Activated effector memory CD4-positive, alpha-beta T cell treated with anti-CD3 and anti-CD28 coated beads, Interleukin-2, amount 50 U/mL, for 16 hours (primary cell): ENCODE results near the gene TBCCD1.
A peak's percentile ranks its signal among the peaks of the same experiment; 100 is the strongest.
"Not testable (repeated sequence)": the region's sequence is repeated elsewhere in the genome, so short reads cannot be mapped to it uniquely, and the experiment has no call there.

ENCODE experiments used
- DNase-seq: peaks from one replicate; pipeline ENCODE4 v3.0.0-alpha.2; 2020

TBCCD1 gene

DNA sequence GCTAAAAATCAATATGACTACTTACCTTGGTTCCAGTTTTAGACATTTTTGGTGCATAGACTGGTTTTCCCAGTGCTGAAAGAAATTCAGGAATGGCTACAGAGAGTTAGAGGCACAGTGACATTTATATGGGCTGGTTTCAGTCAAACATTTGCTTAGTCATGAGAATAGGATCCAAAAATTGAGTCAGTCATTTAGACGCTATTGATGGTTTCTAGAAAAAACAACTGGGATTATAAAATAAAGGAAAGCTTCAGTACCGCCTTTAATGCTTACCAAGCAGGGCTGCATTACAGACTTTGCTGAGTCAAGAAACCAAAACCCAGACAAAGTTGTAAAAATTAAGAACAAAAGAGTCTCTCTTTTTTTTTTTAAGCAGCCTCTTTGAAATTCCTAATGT is 22.9 kb downstream of the TBCCD1 start, which contains the start of gene CRYGS:
CRYGS (minus strand) TSS at position 100 of the 400 bp plus-strand sequence; CDS start at position 46, 54 bp downstream.
- DNase-seq: no peak

DNA sequence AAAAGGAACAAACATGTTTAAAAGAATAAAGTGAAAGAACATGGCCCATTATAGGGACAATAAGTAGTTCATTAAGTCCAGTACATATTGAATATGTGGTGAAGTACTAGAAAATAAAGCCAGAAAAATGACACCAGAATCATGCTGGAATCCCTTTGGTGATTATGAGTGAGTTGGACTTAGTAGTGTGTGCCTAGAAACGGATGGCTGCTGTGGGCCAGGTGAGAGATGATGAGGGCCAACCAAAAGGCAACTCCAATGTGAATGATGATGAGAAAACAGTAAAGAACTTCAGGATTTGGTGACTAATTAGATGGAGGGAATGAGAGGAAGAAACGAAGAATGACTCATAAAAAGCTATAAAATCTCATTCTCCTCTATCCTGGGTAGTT is 26.3 kb downstream of the TBCCD1 start:
- DNase-seq: no peak

DNA sequence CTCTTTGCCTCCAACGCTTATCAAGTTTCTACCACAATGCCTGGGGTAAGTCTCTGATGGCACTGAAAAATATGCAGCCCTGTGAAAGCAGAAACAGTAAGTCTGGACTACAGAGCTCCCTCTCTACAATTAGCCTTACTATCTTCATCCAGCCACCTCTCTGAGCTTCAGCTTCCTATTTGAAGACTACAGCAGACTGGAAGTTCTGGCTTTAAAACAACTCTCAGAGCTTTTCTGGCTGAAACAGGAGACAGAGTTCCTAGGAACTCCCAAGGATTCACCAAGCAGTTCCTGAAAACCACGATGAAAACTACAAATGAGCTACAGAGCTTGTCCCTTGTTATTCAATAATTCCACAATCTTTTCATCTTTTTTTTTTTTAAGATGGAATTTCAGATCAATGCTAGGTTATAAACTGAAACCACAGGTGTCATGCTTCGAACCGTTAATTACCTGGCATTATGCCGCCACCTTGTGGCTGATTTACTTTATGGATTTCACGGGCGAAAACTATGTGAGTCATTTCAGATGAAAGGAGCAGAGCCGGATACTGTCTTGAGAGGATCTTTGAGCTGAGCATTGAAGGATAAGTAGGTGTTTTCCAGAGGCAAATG is 26.8 kb downstream of the TBCCD1 start:
- DNase-seq: peak; percentile 92

DNA sequence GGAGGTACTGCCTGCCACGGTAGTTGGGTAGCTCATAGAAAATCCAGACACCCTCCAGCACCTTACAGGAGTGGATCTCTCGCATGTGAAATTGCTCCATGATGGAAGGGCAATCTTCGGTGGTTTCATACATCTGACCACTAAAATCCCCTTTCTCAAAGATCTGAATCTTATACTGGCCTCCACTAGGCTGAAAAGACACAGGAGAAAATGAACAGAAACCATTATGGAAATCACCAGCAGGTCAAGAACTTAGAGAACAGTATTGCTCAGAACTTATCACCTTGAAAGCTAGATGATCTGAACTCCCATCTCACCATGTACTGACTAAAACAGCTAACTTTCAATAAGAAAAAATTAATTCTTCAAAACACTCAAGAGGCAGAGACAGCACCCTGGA is 28.4 kb downstream of the TBCCD1 start:
- DNase-seq: no peak

DNA sequence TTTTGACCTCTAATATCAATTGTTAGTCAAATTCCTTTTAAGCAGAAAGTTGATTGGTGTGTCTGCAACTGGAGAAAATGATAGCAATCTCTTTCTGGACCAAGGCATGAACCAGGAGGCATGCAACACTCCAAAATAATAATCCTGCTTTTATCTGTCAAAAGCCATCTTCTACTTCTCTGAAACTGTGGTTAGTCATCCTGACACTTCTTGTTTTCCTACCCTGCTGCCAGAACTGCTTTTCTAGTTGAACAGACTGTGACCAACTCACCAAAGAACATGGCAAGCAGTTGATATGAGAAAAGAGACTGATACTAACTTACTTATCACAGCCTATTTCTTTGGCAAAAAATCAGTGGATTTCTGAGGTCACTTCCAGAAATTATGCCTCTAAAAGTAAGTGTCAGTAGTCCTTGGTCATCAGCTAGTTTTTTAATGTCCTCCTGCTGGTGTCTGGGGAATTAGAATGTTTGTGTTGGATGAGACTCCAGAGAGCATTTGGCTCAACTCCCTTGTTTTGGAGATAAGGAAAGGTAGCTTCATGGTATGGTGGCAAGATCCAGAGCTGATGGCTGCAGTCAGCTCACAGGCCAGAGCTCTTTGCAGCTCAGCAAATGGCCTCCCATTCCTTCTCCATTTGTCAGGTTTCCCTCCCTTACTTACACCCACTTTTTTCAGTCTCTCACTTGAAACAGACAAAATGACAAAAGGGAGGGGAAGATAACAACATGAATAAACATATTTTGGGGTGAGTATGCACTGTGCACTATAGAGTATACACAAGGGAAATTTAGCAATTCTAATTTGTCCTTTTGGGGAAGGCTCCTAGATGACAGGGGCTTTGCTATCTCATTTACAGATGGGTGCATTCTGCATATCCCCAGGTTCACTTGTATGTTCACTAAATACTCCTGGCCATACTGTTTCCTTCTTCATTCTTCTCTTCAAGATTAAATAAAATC is 30.0 kb downstream of the TBCCD1 start:
- DNase-seq: no peak

DNA sequence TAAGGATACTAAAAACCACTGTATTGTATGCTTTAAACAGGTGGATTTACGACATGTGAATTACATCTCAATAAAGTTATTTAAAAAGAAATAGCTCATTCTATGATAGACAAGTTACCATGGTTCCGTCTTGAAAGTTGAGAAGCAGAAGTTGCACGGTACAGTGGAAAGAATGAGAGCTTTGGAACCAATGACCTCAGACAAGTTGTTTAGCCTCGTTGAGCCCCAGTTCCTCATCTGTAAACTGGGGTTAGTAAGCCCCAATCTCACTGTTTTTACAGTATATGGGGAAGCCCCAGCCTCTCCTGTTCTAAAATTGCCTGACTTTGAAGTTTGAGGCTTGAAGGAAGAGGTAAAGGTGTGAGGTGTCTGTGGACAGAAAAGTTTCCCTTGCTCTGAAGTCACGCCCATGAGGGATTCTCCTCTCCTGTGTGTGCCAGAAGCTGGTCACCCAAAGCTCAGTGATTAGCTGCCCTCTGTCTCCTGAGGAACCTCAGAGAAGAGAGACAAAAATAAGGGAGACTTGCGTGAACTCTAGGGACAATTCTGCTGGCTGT is 32.9 kb downstream of the TBCCD1 start:
- DNase-seq: peak; percentile 66

DNA sequence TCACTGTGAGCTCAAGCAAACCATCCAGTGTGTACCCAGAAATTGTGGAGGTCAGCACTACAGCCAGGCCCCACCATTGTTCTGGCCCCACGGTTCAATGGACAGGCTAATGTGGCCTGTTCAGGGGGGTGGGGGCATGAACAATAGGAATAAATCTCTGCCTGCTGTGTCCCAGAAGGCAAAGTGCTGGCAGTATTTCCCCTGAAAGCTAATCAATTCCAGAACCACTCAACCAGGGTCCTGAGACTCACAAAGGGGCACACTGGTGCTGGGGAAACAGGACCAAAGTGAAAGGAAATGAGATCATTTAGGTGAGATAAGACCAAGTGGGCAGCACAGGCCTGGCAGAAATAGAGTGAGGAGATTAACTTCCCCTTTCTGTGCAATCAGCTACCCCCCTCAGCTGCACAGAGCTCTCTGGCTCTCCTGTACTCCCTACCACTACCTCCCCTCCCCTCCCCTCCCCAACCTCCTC is 34.5 kb downstream of the TBCCD1 start:
- DNase-seq: no peak

DNA sequence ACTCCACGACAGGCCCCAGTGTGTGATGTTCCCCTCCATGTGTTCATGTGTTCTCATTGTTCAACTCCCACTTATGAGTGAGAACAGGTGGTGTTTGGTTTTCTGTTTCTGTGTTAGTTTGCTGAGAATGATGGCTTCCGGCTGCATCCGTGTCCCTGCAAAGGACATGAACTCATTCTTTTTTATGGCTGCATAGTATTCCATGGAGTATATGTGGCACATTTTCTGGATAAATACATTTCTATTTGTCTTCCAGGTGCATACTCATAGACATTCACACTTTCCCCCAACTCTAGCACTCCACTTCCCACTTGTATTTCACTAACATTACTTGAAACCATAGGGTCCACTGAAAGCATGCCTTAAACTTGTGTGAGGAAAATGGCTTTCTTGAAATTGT is 35.4 kb downstream of the TBCCD1 start:
- DNase-seq: not testable (repeated sequence)

DNA sequence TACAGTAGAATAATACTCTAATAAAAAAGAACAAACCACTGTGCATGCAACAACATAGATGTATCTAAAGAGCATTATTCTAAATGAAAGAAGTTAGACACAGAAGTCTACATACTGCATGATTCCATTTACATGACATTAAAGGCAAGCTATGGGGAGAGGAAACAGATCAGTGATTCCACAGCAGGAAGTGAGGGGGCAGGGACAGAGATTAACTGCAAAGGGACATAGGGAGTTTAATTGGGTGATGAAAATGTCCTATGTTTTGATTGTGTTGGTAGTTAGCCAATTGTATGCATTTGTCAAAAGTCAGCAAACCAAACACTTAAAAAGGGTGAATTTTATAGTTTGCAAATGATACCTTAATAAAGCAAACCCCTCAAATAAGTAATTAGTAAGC is 36.7 kb downstream of the TBCCD1 start:
- no peak for DNase-seq

DNA sequence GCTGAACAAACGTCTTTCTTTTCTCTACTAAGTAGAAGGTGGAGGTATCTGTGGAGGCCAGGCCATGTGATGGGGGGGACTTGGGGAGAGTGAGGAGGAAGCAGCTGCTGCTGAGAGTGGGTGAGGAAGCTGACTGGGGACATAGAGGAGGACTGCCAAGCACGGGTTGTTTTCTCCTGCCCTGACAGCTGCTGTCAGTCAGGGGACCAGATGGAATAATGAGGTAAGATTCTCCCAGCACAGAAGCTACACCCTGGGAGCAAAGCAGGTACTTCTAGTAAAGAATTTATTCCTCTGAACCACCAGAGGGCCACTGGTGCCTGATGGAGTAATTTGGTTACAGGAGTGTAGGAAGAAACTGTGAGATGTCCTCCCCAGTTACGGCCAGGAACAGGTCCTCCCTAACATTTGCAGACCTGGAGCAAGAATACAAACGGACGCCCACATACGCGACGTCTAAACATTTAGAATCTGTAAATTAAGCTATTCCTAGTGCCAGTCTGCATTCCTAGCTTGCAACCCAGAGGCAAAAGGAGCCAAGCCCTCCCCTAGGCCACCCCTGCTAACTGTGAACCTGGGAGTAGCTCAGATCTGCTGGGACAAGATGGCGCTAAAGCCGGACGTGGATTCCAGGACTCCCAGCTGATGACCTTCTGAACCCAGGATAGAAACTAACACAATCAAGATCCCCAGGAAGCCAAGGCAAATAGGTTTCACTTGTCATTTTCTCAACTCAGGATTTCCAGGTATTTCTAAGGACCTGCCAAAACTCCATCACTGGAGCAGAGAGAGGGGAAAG is 37.7 kb downstream of the TBCCD1 start:
- DNase-seq: no peak

DNA sequence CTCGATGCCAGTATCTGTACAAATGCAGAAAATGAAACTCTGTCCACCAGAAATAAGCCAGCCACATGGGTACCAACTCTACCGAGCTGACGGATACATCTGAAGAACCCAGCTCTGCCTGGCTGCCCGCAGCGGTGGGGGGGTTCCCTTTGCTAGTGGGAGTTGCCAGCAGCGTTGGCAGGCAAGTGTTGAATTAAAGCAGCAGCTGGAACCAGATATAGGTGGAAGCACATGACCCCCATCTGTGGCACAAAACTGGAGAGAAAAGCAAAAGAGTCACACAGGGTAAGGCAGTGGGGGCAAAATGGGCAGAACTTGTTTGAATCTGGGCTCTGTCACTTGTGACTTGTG is 40.9 kb downstream of the TBCCD1 start:
- DNase-seq: no peak

DNA sequence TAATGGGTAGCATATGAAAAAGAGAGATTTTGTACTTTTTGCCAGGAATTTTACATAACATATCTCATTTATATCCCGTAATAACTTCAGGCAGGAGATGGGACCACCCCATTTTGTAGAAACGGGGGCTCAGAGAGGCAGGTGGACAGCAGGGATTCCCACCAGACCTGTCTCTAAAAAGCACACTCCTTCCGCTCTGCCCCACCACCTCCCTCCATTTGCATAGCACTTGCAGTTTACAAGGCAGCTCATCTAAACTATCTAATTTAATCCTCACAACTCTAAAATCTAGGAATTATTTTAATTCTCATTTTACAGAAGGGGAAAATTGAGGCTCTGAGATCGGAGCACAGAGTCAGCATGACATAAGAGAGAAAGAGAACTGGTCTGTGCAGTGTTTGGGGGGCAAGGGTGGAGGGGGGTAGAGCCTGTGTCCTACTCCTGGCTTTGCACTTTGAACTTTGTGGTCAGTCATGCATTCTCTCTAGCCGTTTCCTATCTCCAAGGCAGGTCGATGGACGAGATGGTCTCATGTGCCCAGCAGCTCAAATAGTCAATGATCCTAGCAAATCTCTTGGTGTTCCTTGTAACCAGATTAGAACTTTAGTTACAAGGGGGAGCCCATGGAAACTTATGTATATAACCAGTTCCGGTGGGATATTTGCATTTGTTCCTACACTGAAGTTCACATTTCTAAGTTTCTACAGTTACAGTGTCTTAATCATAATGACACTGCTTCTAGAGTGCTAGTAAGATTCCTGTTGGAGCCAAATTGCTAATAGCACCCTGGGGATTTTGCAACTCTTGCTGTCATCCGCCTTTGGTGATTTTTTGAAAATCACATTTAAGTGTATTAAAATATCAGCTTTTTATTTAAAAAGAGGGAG is 41.5 kb downstream of the TBCCD1 start:
- DNase-seq: no peak

DNA sequence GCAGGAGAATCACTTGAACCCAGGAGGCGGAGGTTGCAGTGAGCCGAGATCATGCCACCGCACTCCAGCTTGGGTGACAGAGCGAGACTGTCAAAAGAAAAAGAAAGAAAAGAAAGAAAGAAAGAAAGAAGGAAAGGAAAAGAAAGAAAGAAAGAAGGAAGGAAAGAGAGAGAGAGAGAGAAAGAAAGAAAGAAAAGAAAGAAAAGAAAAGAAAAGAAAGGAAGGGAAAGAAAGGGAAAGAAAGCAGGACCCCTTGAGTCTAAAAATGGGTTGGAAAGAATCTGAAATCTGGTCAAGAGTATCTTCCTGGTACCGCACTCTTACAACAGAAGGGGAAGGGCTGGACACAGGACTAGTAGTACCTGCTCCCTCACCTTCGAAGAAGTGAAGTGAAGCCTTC is 42.5 kb downstream of the TBCCD1 start:
- DNase-seq: no peak

DNA sequence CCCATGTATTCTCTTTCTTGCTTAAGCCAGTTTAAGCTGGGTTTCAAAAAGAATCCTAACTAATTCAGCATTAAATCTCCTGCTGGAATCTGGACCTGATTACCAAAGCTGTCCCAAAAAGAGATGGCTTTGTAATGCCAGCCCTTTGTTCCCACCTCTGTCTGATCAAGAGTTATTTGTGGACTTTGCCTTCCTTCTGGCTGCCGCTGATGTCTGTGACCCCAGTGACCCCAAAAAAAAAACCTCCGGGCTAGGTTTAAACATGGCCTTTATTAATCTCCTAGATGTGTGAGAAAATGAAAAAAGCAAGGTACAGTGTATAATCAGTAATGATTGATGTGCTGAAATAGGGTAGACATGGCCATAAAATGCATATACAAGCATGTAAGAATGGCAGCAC is 43.7 kb downstream of the TBCCD1 start:
- DNase-seq: no peak

DNA sequence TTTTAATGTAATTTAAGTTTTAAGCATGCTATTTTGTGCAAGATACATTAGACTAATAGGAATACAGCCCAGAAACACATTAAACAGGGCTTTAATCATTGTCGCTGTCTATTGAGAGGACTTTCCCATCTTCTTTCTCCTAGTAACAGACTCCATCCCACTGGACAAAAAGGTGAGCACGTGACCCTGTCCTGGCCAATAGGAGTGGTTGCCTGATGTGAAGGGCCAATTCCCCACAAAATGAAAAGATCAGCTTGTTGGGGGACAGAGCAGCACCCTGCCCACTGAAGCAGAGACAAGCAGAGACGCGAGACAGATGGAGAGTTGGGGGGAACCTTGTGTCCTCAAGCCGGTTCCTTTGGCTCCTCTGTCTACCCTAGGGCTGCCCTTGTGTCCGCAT is 44.1 kb downstream of the TBCCD1 start:
- DNase-seq: no peak

DNA sequence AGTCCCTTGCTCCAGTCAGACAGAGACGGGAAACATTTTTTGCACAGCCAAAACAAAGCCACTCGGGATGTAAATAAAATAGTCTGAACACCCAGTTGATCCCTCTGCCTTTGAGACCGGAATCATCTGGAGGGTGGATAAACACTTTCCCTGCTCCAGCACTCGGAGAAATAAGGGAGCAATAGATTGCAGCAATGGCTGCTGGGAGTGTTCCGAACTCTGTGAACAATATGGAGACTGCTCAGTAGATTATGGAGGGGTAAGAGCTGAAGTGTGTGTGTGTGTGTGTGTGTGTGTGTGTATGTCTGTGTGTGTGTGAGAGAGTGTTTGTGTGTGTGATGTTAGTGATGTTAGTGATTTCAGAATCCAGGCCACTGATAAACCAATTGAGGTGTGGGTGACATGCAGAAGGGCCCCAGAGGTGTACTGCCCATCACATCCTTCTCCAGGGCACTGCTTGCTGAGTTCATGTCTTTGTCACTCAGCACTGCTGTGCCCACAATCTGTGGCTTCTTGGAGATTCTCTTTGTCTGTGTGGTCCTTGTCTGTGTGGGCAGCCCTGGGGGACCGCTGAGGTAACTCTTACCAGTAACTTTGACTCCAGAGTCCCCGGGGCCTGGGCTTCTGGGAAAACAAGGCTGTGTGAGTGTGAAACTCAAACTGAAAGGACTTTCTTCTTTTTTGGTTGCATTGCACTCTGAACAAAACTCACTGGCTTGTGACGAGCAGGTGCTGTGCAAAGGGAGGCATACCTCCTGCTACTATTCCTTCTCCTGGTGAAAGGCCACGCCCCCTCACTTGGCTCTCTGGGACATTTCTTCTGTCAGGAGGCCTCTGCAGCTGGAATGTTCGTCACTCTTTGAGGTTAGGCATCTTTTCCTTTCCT is 45.9 kb downstream of the TBCCD1 start:
- no peak for DNase-seq

DNA sequence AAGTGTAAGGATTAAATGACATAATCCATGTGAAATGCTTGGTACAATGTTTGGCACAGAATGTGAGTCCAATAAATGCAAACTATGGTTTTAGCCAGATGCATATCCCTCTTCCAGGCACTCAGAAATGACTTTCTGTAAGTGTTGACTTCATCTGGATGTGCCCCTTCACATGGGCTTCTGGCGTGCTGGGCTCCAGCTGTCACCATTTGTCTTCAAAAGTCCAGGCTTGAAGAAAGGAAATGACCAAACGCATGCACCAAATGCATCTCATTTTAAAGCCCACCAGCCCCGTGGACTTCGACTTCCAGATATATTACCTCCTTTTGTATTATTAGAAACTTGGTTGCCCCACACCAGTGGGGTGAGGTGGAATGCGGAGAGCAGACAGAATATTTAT is 46.7 kb downstream of the TBCCD1 start:
- DNase-seq: no peak

DNA sequence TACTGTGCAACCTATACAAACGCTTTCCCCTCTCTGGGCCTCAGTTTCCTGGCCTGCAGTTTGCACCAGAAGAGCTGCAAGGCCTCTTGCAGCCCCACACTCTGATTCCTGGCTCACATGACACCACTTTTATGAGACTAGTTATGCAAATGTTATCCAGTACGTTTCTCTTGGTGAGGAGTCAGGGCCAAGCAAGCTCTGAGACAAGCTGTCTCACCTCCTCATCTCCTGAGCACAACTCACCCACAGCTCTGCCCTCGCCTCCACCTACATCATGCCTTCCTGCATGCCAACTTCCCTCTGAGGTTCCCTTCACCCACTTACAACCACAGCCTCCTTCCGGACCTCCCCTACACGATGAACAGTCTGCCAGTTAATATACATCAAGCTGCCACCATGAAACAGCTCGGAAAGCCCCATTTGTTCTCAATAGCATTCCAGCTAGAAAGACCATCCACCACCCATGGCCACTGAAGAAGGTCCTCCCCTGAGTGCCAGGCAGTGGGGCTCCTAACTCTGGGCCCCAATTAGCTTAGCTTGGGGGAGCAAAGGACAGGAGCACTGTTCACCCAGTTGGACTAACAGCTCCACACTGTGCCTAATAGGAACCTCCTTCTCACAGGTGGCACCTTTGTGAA is 48.0 kb downstream of the TBCCD1 start:
- peak; percentile 86 for DNase-seq

DNA sequence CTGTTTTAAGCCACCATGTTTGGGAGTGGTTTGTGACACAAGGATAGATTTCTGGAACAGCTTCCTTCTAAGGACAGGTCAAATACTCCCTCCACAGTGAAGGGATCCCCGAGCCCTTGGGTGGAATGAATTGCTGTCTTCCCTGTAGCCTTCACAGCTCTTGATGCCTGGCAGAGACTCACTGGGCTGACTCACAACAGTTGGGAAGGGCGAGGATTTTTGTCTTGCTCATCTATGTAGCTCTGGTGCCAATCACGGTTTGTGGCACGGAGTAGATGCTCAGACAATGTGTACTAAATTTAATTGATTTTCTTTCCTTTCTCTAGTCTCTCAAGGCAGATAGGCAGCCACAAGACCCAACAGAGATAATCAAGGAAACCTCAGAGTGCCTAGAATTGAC is 49.9 kb downstream of the TBCCD1 start:
- no peak for DNase-seq

DNA sequence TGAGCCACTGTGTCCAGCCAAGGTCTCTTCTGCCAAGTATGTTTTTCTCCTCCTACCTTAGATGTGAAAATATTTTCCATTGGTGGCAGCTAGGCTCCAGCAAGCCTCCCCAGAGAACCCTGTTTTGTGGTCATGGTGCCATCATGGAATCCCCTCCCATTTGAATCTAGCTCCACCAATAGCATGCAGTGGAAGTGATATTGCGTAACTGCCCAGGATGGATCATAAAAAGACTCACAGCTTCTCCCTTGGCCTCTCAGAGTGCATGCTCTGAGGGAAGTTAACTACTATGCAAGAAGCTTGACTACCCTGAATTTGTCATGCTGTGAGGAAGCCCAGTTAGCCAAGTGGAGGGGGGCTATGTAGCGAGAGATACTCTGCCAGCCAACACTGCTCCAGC is 50.5 kb downstream of the TBCCD1 start:
- DNase-seq: no peak
